ENCODE measurements around the gene SLC6A3.

DNA sequence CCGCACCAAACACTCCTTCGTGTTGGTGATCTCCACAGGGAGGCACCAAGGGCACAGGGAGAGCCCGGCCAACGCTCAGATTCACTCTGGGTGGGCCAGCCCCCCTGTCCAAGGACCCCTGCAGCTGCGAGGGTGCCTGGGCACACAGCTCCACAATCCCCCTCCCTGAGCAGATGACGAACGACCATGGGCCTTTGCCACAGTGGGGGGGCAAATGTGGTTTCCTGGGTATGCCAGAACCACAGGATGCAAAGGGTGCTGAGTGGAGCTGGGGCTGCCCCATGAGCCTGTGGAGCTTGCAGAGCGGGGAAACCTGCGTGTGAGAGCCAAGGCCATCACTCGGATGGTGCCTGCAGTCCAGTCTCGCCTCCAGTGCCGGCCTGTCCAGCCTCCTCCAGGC lies 47.5 kb upstream of the SLC6A3 start:
- TF ChIP-seq, protein P1, sequence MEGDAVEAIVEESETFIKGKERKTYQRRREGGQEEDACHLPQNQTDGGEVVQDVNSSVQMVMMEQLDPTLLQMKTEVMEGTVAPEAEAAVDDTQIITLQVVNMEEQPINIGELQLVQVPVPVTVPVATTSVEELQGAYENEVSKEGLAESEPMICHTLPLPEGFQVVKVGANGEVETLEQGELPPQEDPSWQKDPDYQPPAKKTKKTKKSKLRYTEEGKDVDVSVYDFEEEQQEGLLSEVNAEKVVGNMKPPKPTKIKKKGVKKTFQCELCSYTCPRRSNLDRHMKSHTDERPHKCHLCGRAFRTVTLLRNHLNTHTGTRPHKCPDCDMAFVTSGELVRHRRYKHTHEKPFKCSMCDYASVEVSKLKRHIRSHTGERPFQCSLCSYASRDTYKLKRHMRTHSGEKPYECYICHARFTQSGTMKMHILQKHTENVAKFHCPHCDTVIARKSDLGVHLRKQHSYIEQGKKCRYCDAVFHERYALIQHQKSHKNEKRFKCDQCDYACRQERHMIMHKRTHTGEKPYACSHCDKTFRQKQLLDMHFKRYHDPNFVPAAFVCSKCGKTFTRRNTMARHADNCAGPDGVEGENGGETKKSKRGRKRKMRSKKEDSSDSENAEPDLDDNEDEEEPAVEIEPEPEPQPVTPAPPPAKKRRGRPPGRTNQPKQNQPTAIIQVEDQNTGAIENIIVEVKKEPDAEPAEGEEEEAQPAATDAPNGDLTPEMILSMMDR (conservative IDR thresholded peaks at IDR 0.05; ENCODE audit: low read length) = no peak
- TF ChIP-seq EZH2phosphoT487 (IDR thresholded peaks at IDR 0.05; ENCODE audit: borderline replicate concordance) = no peak
